NCI-H1092 (cell line): ENCODE results near the gene PROSER2.

Experiments used
- DNase-seq: peaks from one replicate; lab custom pipeline; 2025; lab: John Stamatoyannopoulos, UW

Gene PROSER2

GRCh38 chr10:11804336-11804735, 18.8 kb upstream of the PROSER2 start:
- no peak for DNase-seq

- no peak for DNase-seq
Observed at GRCh38 chr10:11805792-11806191, 17.4 kb upstream of the PROSER2 start.

- DNase-seq = no peak
Observed at GRCh38 chr10:11806706-11807105, 16.4 kb upstream of the PROSER2 start.

GRCh38 chr10:11808808-11809207, 14.3 kb upstream of the PROSER2 start:
- no peak for DNase-seq

- DNase-seq = no peak
Observed at GRCh38 chr10:11810313-11810766, 12.8 kb upstream of the PROSER2 start.

- no peak for DNase-seq
Observed at GRCh38 chr10:11810973-11811372, 12.2 kb upstream of the PROSER2 start.

GRCh38 chr10:11813177-11813576, 10.0 kb upstream of the PROSER2 start:
- no peak for DNase-seq

- no peak for DNase-seq
Observed at GRCh38 chr10:11813855-11814567, 9.1 kb upstream of the PROSER2 start.

GRCh38 chr10:11819027-11819426, 4.1 kb upstream of the PROSER2 start:
- no peak for DNase-seq

- DNase-seq = no peak
Observed at GRCh38 chr10:11822026-11822756, 965 bp upstream of the PROSER2 start.

- DNase-seq = no peak
Observed at GRCh38 chr10:11822809-11823121, 391 bp upstream of the PROSER2 start.

- no peak for DNase-seq
Observed at GRCh38 chr10:11823989-11824346, 812 bp downstream of the PROSER2 start.

- no peak for DNase-seq
Observed at GRCh38 chr10:11824376-11824775, 1.2 kb downstream of the PROSER2 start.

- no peak for DNase-seq
Observed at GRCh38 chr10:11824825-11825224, 1.7 kb downstream of the PROSER2 start.

- no peak for DNase-seq
Observed at GRCh38 chr10:11825796-11826414, 2.7 kb downstream of the PROSER2 start.

- no peak for DNase-seq
Observed at GRCh38 chr10:11827006-11827405, 3.9 kb downstream of the PROSER2 start.

- DNase-seq = no peak
Observed at GRCh38 chr10:11827414-11827813, 4.3 kb downstream of the PROSER2 start.

- no peak for DNase-seq
Observed at GRCh38 chr10:11828682-11829284, 5.6 kb downstream of the PROSER2 start.

GRCh38 chr10:11830836-11831519, 7.8 kb downstream of the PROSER2 start:
- no peak for DNase-seq

GRCh38 chr10:11831520-11831951, 8.4 kb downstream of the PROSER2 start:
- no peak for DNase-seq

- no peak for DNase-seq
Observed at GRCh38 chr10:11832042-11832441, 8.9 kb downstream of the PROSER2 start.

GRCh38 chr10:11835061-11835460, 11.9 kb downstream of the PROSER2 start:
- no peak for DNase-seq
